IPS-20b (cell line): ENCODE results near the gene SLC38A1.
"Not testable (repeated sequence)": the region's sequence is repeated elsewhere in the genome, so short reads cannot be mapped to it uniquely, and the experiment has no call there.

Experiments
- H3K27ac ChIP-seq: one replicate; pipeline ENCODE4 v1.5.1; 2013; ENCODE audit warnings: low read length
- H3K27me3 ChIP-seq: 2 replicates; pipeline ENCODE4 v1.6.1; 2013; ENCODE audit warnings: mild to moderate bottlenecking, low read length, inconsistent platforms; ENCODE audit not compliant: insufficient read depth
- H3K36me3 ChIP-seq: 2 replicates; pipeline ENCODE4 v1.6.1; 2013; ENCODE audit warnings: low read depth, mild to moderate bottlenecking, inconsistent platforms, low read length, moderate library complexity; ENCODE audit not compliant: insufficient read depth
- H3K4me1 ChIP-seq: 2 replicates; pipeline ENCODE4 v1.6.1; 2013; ENCODE audit warnings: mild to moderate bottlenecking, control low read depth, inconsistent platforms, low read length, moderate library complexity; ENCODE audit not compliant: insufficient read depth
- H3K4me3 ChIP-seq: 2 replicates; pipeline ENCODE4 v1.5.1; 2013; ENCODE audit warnings: mild to moderate bottlenecking, low read length, inconsistent platforms
- H3K9ac ChIP-seq: 2 replicates; pipeline ENCODE4 v1.6.1; 2013; ENCODE audit warnings: low read depth, mild to moderate bottlenecking, inconsistent platforms, low read length, moderate library complexity
- H3K9me3 ChIP-seq: 2 replicates; pipeline ENCODE4 v1.6.1; 2013; ENCODE audit warnings: mild to moderate bottlenecking, low read depth, low read length, inconsistent platforms; ENCODE audit not compliant: insufficient read depth

Gene SLC38A1

GRCh38 chr12:46268583-46269428 lies at the start of gene SLC38A1:
Gene SLC38A1 (minus strand): TSS chr12:46269043. CDS start chr12:46239800, 29,243 bp downstream.
- Histone ChIP-seq H3K9me3 (no peaks in the 10 kb centered on the region), H3K4me1 (peaks cover 31% of the 10 kb centered on the region), H3K9ac (peak within 1 kb of the TSS; percentile 99), H3K36me3 (peaks cover 6% of the 10 kb centered on the region; the same call in 1 of the 2 replicates), H3K27ac (peak within 1 kb of the TSS; percentile 96), H3K4me3 (peak within 1 kb of the TSS; percentile 93), H3K27me3 (no peaks in the 10 kb centered on the region)

- no peaks in the 10 kb centered on the region for H3K36me3 ChIP-seq
Observed at GRCh38 chr12:46318037-46318436, 49.2 kb upstream of the SLC38A1 start.

GRCh38 chr12:46304070-46304469 lies 35.2 kb upstream of the SLC38A1 start:
- Histone ChIP-seq H3K36me3 (no peaks in the 10 kb centered on the region), H3K27ac (no peak overlapping the region), H3K9me3 (peaks cover 11% of the 10 kb centered on the region; the same call in 1 of the 2 replicates), H3K4me1 (peaks cover 8% of the 10 kb centered on the region; the same call in 1 of the 2 replicates), H3K9ac (no peak overlapping the region), H3K27me3 (no peaks in the 10 kb centered on the region), H3K4me3 (no peak overlapping the region)

More at GRCh38 chr12:46318037-46318436, 49.2 kb upstream of the SLC38A1 start:
- Histone ChIP-seq H3K27ac (no peak overlapping the region), H3K9ac (no peak overlapping the region), H3K4me3 (no peak overlapping the region), H3K27me3 (no peaks in the 10 kb centered on the region), H3K4me1 (peaks cover 17% of the 10 kb centered on the region; the same call in 1 of the 2 replicates), H3K9me3 (peaks cover 28% of the 10 kb centered on the region)

- peaks cover 8% of the 10 kb centered on the region; the same call in 1 of the 2 replicates for H3K4me1 ChIP-seq
- H3K9me3 ChIP-seq, result peaks cover 11% of the 10 kb centered on the region; the same call in 1 of the 2 replicates
- no peak overlapping the region for H3K9ac ChIP-seq
- no peak overlapping the region for H3K4me3 ChIP-seq
- no peaks in the 10 kb centered on the region for H3K36me3 ChIP-seq
- H3K27me3 ChIP-seq, result no peaks in the 10 kb centered on the region
- H3K27ac ChIP-seq, result no peak overlapping the region
Observed at GRCh38 chr12:46303039-46303666, 34.3 kb upstream of the SLC38A1 start.

GRCh38 chr12:46300910-46301309 lies 32.1 kb upstream of the SLC38A1 start:
- Histone ChIP-seq H3K36me3 (no peaks in the 10 kb centered on the region), H3K27ac (no peak overlapping the region), H3K9ac (no peak overlapping the region), H3K9me3 (peaks cover 10% of the 10 kb centered on the region; the same call in 1 of the 2 replicates), H3K4me1 (peaks cover 8% of the 10 kb centered on the region; the same call in 1 of the 2 replicates), H3K27me3 (no peaks in the 10 kb centered on the region), H3K4me3 (no peak overlapping the region)

GRCh38 chr12:46299851-46300250 lies 31.0 kb upstream of the SLC38A1 start:
- no peak overlapping the region for H3K9ac ChIP-seq
- peaks cover 8% of the 10 kb centered on the region; the same call in 1 of the 2 replicates for H3K4me1 ChIP-seq
- no peaks in the 10 kb centered on the region for H3K27me3 ChIP-seq
- H3K4me3 ChIP-seq, result no peak overlapping the region
- no peaks in the 10 kb centered on the region for H3K9me3 ChIP-seq
- H3K36me3 ChIP-seq, result no peaks in the 10 kb centered on the region
- H3K27ac ChIP-seq, result no peak overlapping the region

GRCh38 chr12:46298261-46298660 lies 29.4 kb upstream of the SLC38A1 start:
- H3K4me1 ChIP-seq, result peaks cover 8% of the 10 kb centered on the region; the same call in 1 of the 2 replicates
- H3K9ac ChIP-seq, result no peak overlapping the region
- H3K27ac ChIP-seq, result no peak overlapping the region
- H3K9me3 ChIP-seq, result no peaks in the 10 kb centered on the region
- no peak overlapping the region for H3K4me3 ChIP-seq
- no peaks in the 10 kb centered on the region for H3K36me3 ChIP-seq
- no peaks in the 10 kb centered on the region for H3K27me3 ChIP-seq

- no peak overlapping the region for H3K27ac ChIP-seq
- H3K4me1 ChIP-seq, result peaks cover 6% of the 10 kb centered on the region; the same call in 1 of the 2 replicates
- no peak overlapping the region for H3K4me3 ChIP-seq
- no peak overlapping the region for H3K9ac ChIP-seq
- peaks cover 6% of the 10 kb centered on the region; the same call in 1 of the 2 replicates for H3K9me3 ChIP-seq
- no peaks in the 10 kb centered on the region for H3K27me3 ChIP-seq
- H3K36me3 ChIP-seq, result no peaks in the 10 kb centered on the region
Observed at GRCh38 chr12:46296822-46297221, 28.0 kb upstream of the SLC38A1 start.

GRCh38 chr12:46292754-46293402 lies 24.0 kb upstream of the SLC38A1 start:
- Histone ChIP-seq H3K9ac (no peak overlapping the region), H3K4me1 (no peaks in the 10 kb centered on the region), H3K27ac (no peak overlapping the region), H3K27me3 (no peaks in the 10 kb centered on the region), H3K36me3 (no peaks in the 10 kb centered on the region), H3K9me3 (peaks cover 14% of the 10 kb centered on the region), H3K4me3 (no peak overlapping the region)

GRCh38 chr12:46291953-46292352 lies 23.1 kb upstream of the SLC38A1 start:
- H3K27me3 ChIP-seq, H3K4me3 ChIP-seq, H3K4me1 ChIP-seq, H3K9ac ChIP-seq, H3K27ac ChIP-seq, H3K36me3 ChIP-seq: not testable (repeated sequence)
- peaks cover 14% of the 10 kb centered on the region for H3K9me3 ChIP-seq

- H3K27ac ChIP-seq, H3K4me3 ChIP-seq, H3K27me3 ChIP-seq, H3K4me1 ChIP-seq, H3K9ac ChIP-seq, H3K36me3 ChIP-seq: not testable (repeated sequence)
- peaks cover 23% of the 10 kb centered on the region for H3K9me3 ChIP-seq
Observed at GRCh38 chr12:46285177-46285576, 16.3 kb upstream of the SLC38A1 start.
